NCI-H345 (cell line): Measurements from ENCODE around the gene COL27A1.

ENCODE experiments used
- DNase-seq: peaks from one replicate; lab custom pipeline; 2025; lab: John Stamatoyannopoulos, UW

The COL27A1 gene

GRCh38 chr9:114206221-114206789 lies 51.0 kb downstream of the COL27A1 start:
- DNase-seq, result no peak

- no peak for DNase-seq
Measured at GRCh38 chr9:114207034-114207810, 51.9 kb downstream of the COL27A1 start.

GRCh38 chr9:114207845-114208244 lies 52.5 kb downstream of the COL27A1 start:
- no peak for DNase-seq

DNA sequence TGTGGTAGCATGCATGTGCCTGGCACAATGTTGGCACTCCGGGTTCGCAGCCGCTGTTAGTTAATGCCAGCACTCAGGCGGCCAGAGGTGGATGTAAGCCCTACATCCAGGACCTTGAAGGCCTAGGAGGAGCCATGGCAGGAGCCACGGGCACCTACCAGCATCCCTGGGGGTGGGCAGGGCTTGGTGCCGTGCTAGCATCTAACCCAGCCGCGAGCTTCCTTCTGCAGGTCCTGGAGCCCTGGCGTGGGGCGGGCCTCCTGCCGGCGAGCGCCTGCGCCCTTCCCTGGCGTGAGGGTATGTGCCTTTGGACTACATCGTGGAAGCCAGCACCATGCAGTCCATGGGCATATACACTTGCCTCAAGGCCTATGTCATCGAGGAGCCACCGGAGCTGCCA lies 53.8 kb downstream of the COL27A1 start:
- DNase-seq, result no peak

DNA sequence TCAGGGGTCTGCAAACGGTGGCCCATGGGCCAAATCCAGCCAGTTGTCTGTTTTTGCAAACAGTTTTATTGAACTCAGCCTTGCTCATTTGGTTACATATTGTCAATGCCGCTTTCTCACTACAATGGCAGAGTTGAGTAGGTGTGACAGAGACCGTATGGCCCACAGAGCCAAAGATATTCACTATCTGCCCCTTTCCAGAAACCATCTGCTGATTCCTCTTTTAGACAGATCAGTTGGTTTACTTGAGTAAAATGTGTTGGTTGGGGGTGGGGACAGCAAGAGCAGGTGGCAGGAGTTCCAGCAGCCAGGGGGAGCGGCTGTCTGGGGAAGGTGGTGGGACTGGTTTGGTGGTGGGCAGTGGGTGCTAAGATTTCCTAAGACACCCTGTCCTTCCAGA lies 54.8 kb downstream of the COL27A1 start:
- DNase-seq, result no peak

DNA sequence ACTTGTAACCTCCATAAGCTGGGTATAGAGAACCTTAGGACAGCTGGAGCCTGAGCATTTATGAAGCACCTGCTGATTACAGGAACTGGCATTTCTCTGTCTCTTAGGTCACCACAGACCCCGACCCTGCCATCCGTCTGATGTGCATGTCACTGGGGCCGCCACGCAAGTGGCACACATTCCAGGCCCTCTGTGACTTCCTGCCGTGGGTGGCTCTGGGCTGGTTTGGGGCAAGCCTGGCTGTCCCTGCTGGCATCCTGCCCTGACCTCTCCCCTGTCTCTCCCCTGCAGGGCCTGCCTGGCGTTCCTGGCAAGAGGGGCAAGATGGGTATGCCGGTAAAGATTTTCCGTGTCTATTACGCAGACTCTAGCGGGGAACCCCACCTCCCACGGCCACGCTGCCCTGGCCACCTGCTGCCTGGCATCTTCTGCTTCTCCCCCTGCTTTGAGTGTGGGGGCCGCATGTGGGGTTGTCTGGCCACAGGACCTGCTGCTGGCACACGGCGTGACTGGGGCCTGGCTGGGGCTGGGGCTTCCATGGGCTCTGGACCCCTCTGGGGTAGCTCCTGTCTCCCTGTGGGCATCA lies 55.4 kb downstream of the COL27A1 start:
- no peak for DNase-seq

DNA sequence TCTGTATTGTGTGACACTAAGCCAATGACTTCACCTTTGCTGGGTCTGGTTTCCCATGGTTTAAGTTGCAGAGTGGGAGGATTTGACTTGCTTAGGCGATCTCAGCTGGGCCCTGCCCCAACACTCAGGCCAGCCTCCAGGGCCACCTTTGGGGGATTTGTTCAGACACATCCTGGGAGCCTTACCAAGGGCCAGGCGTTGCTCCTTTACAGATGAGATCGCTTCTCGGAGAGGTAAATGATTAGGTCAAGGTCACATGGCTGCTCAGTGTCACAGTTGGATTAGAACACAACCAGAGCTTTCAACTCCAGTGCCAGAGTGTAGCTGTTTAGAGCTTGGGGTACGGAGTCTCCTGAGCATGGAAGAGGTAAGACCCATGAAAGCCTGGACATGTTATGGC lies 57.5 kb downstream of the COL27A1 start:
- DNase-seq, result no peak

- DNase-seq, result no peak
Measured at GRCh38 chr9:114213566-114213965, 58.2 kb downstream of the COL27A1 start.

DNA sequence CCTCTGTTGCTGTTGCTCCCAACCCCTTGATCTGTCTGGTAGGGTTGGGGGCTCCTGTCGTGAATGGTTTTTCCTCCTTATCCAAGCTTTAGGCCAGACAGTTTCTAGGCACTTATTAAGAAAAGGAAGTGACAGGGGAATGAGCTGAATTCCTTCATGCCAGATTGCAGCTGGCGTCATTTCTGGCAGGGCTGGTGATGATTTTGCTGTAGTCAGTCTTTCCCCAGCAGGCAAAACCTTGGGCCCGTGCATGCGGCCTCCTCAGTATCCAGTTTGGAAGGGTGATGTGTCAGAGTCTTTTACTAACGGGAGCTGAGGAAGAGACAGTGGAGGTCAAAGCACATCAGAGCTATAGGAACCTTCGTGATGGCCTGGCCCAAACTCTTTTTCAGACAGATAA lies 58.8 kb downstream of the COL27A1 start:
- no peak for DNase-seq

DNA sequence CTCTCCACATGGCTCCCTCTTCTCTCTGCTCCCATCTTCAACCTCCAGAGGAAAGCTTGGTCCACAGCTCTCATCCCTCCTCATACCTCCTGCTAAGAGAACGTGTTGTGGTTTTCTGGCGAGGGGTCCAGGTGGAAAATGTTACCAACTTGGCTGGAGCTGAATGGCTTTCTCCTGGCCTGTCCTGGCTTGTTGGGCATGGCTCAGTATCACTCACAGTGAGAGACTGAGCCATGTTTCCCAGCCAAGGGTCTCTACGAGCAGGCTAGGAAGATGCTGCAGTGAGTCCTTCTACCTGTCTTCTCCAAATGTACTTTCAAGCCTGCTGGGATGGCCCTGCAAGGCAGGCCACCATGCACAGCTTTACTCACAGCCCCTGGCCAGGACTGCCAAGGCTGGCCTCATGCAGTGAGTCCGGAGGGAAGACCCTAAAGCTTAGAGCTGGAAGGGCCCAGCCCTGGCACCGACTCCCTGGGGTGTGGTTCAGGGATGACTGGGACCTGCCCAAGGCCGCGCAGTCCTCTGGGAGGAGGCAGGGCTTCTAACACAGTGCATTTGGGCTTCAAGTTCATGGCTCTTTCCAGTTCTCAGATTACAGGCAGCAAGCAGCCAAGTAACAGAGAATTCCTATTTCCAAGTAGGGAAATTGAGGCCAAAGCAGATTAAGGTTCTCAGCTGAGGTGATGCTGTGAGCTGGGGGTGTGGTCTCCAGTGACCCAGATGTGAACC lies 59.5 kb downstream of the COL27A1 start:
- DNase-seq, result no peak

DNA sequence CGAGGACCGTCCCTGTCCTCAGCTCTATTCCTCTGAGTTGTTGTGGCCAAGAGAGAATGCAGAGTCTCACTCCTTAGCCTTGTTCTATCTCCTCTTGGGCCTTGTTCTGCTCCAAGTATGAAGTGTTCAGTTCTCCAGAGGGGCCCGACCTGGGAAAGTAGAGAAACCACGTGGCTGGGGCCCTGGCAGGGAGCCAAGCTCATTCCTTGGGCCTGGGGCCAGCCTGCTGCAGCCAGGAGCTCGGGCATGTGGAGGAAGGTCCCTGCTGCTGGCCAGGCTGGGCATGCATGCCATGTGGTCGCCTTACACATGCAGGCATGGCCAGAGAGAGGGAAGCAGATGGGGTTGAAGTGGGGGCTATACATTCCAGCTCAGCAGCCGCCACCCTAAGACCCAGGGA lies 60.7 kb downstream of the COL27A1 start:
- DNase-seq, result no peak

DNA sequence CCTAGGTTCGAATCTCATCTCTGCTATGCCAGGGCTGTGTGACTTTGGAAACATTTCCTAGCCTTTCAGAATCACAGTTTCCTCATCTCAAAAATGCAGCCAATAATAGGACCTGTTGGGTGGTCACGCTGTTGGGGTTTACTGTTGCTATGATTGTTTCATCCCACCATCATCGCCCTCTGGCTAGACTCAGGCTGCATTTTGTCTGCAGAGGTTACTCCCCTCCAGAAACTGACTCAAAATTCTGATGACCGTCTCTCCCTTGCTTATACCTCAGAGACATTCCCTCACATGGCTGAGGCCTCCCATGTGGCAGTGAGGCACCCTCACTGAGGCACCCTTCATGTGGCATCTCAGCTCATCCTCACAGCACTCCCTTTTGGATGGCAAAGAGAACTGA lies 61.6 kb downstream of the COL27A1 start:
- DNase-seq, result no peak

DNA sequence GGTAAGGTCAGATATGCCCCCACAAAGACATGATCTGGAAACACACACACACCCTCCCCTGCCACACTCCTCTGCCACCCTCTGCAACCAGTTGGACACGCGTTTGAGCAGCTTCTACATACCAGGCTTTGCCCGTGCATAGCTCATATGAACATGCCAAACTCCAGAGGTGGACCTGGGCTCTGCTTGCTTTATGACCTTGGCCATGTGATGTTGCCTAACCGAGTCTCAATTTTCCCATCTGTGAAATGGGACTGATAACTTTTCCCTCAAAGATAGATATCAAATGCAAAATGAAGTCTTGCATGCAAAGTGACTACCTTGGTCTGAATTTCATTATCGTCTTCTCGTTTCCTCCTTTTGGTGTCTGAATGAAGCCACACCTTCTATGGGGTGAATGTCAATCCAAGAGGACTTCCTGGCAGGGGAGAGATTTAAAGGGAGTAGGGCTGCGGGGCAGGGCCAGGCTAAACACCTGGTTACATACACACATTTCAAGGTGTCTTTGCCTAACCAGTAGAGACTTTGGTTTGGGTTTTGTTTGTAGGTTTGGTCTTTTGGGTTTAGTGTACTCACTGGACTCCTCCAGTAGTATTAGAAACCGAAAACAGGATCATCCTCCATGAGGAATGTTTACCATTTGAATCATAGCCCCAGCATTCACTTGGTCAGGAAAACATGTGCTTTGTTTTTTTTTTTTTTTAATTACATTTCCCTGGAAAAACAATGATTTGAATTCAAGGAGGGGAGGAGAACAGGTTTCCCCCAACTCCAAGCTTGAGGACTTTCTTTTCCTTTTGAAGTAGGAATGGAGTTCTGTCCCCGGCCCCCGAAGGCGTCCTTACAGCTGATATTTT lies 63.2 kb downstream of the COL27A1 start:
- no peak for DNase-seq

- DNase-seq, result no peak
Measured at GRCh38 chr9:114220061-114220541, 64.8 kb downstream of the COL27A1 start.

DNA sequence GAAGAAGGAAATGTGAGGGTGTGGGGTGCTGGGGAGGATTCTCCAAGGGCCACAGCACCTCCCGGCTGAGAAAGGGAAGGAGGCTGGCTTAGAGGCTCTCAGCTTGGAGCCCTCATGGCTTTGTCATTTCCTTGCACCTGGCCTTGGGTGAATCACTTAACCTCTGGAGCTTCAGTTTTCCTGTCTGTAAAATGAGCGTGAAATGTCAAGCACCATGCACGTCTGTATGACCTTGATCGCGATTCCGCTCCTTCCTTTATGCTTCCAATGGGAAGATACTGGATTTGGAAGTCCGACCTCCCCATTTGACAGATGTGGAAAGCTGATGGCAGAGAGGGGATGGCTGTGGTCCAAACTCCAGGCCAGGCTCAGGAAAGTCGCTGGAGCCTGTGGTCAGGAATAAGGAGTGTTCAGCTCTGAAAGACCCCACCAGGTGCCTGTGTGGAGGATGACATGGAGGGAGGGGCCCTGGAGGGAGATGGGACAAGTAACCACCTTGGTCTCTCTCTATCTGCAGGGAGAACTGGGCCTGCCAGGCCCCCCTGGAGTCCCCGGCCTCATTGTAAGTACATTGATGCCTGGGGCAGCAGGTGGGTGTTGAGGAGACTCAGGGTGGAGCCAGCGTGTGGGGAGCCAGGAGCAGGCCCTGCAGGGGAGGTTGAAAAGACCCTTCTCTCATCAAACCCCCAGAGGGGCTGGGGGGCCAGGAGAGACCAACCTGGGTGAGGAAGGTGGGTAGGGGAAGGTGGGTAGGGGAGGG lies 66.5 kb downstream of the COL27A1 start:
- no peak for DNase-seq

- no peak for DNase-seq
Measured at GRCh38 chr9:114223564-114224246, 68.4 kb downstream of the COL27A1 start.

GRCh38 chr9:114224247-114224610 lies 68.9 kb downstream of the COL27A1 start:
- DNase-seq, result peak; percentile 31

DNA sequence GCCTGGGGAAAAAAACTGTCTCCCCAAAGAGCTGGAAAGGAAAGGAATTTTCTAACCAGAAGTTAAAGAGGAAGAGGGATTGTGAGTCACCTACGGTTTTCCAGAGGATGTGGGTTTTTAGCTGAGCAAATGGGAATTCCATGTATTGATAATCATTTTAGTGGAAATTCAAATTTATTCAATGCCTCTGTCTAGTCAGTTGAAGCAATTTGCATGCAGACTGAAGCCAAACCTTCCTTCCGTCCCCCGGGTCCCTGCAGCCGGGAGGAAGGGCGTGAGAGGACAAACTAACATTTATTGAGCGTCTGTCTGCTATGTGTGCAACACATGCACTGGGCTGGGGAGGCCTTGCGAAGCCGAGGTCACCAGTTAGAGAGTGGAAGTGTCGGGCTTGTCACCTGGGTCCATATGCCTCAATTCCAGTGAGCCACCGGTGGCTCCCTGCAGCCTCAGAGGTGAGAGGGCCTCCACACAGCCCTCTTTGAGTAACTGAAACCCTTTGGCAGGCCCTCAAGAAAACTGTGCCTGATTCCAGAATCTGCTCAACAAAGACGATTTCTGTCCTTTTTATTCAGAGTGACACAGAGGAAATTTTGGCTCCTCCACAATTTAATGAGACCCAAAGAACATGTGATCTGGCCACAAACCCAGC lies 70.3 kb downstream of the COL27A1 start:
- DNase-seq, result no peak

DNA sequence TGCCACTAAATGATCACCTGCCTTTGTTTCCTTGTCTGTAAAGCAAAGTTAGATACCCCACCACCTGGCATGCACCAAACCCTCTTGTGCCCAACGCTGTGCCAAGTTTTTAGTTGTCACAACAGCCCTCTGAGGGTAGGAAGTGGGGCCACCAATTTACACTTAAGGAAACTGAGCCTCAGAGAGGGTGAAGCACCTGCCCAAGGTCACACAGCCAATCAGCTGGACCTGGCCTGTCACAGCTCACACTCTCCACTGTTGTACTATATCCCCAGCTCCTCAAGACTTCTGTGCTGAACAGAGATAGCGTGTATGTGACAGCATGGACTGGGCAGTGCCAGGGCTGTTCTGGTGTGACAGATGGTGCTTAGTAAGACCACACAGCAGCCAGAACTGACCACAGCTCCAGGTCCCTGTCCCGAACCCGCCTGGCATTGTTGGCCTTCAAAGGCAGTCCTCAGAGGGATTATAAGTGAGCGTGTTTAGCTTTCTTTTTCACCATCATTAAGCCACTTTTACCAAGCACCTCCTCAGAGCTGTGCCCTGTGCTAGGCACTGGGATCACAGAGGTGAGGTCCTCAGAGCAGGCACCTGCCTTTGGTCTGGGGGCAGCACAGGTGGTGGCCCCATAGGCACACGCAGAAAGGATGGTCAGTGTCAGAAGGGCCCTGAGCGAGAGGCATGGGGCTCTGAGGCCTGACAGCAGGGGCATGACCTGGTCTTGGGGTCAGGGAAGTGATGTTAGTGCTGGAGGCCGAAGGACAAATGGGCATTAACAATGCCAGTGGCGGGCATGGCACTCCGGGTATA lies 71.1 kb downstream of the COL27A1 start:
- no peak for DNase-seq
